SK-N-MC (cell line): ENCODE data around the gene GRM5.
A peak's percentile ranks its signal among the peaks of the same experiment; 100 is the strongest.
"Not testable (repeated sequence)": the region's sequence is repeated elsewhere in the genome, so short reads cannot be mapped to it uniquely, and the experiment has no call there.

Experiments used
- DNase-seq: peaks from one replicate; pipeline ENCODE4 v3.0.0-alpha.2; 2011; ENCODE audit warnings: low read depth, low spot score
- H3K27ac ChIP-seq: fragments of 200-600 bp; sonication (generic); 2 replicates; pipeline ENCODE4 v1.5.1; 2016; ENCODE audit warnings: mixed run types
- H3K36me3 ChIP-seq: fragments of 200-600 bp; sonication (generic); 2 replicates; pipeline ENCODE4 v1.6.1; 2017; ENCODE audit warnings: antibody characterized with exemption, low read length, mixed read lengths; ENCODE audit not compliant: insufficient read depth
- H3K4me3 ChIP-seq: fragments of 200-600 bp; sonication (generic); 2 replicates; pipeline ENCODE4 v1.5.1; 2016
- H3K9ac ChIP-seq: fragments of 200-600 bp; sonication (generic); 2 replicates; pipeline ENCODE4 v1.8.0; 2017; ENCODE audit warnings: mixed run types, mixed read lengths; ENCODE audit not compliant: insufficient read length
- H3K9me3 ChIP-seq: fragments of 200-600 bp; sonication (generic); 2 replicates; pipeline ENCODE4 v1.6.1; 2017; ENCODE audit warnings: low read depth, mild to moderate bottlenecking, antibody characterized with exemption, low read length, moderate library complexity, mixed read lengths
- EZH2 ChIP-seq: fragments of 200-600 bp; sonication (generic); IDR thresholded peaks from one replicate; pipeline ENCODE4 v1.6.1; 2017; ENCODE audit warnings: antibody characterized with exemption
- FOXP2 ChIP-seq: optimal IDR thresholded peaks from 2 replicates; pipeline ENCODE3; 2011; ENCODE audit warnings: mild to moderate bottlenecking, moderate library complexity; ENCODE audit not compliant: insufficient read depth; ENCODE audit errors: extremely low read length, control extremely low read depth
- POLR2AphosphoS5 ChIP-seq: IDR thresholded peaks from 2 replicates; pipeline ENCODE4 v1.6.1; 2012; ENCODE audit warnings: mild to moderate bottlenecking, low read depth, low read length, borderline replicate concordance

Gene GRM5

GRCh38 chr11:89065651-89066201 lies at the start of gene GRM5:
TSS of gene GRM5 (minus strand) at chr11:89065982. CDS start at chr11:89047872, 18,110 bp downstream.
- not testable (repeated sequence) for DNase-seq

GRCh38 chr11:89097956-89098355 lies 32.2 kb upstream of the GRM5 start:
- H3K9ac ChIP-seq, H3K9me3 ChIP-seq, H3K27ac ChIP-seq, H3K4me3 ChIP-seq, H3K36me3 ChIP-seq, DNase-seq: not testable (repeated sequence)

More at GRCh38 chr11:89065651-89066201, at the start of gene GRM5:
- H3K27ac ChIP-seq, H3K36me3 ChIP-seq, H3K9ac ChIP-seq, H3K9me3 ChIP-seq: not testable (repeated sequence)
- 0 out of 2 replicates have a peak within 1 kb of the TSS, but pooled peaks have one; percentile 33 for H3K4me3 ChIP-seq

GRCh38 chr11:89093806-89094205 lies 28.0 kb upstream of the GRM5 start:
- H3K4me3 ChIP-seq, H3K27ac ChIP-seq, H3K36me3 ChIP-seq, H3K9ac ChIP-seq, DNase-seq, H3K9me3 ChIP-seq: not testable (repeated sequence)

GRCh38 chr11:89084951-89085350 lies 19.2 kb upstream of the GRM5 start:
- not testable (repeated sequence) for H3K9ac ChIP-seq, H3K9me3 ChIP-seq, DNase-seq, H3K27ac ChIP-seq, H3K36me3 ChIP-seq, H3K4me3 ChIP-seq

GRCh38 chr11:89070911-89071310 lies 5.1 kb upstream of the GRM5 start:
- DNase-seq, H3K27ac ChIP-seq, H3K9me3 ChIP-seq, H3K9ac ChIP-seq, H3K36me3 ChIP-seq, H3K4me3 ChIP-seq: not testable (repeated sequence)

- no peaks in the 10 kb centered on the region for H3K9me3 ChIP-seq
- TF ChIP-seq POLR2AphosphoS5 (no peak), EZH2 (no peak), FOXP2 (no peak)
Observed at GRCh38 chr11:89067264-89067663, 1.5 kb upstream of the GRM5 start.

GRCh38 chr11:89065066-89065465 lies 716 bp downstream of the GRM5 start:
- TF ChIP-seq FOXP2, result no peak
- no peak for TF ChIP-seq EZH2
- TF ChIP-seq POLR2AphosphoS5, result no peak
- Histone ChIP-seq H3K36me3 (no peaks in the 10 kb centered on the region), H3K9ac (no peak overlapping the region), H3K27ac (no peak overlapping the region), H3K4me3 (no peak overlapping the region), H3K9me3 (no peaks in the 10 kb centered on the region)
- DNase-seq, result no peak

More at GRCh38 chr11:89067264-89067663, 1.5 kb upstream of the GRM5 start:
- Histone ChIP-seq H3K27ac (no peak overlapping the region), H3K4me3 (no peak overlapping the region), H3K9ac (no peak overlapping the region), H3K36me3 (no peaks in the 10 kb centered on the region)
- DNase-seq, result no peak

GRCh38 chr11:89063481-89063951 lies 2.3 kb downstream of the GRM5 start:
- not testable (repeated sequence) for H3K9me3 ChIP-seq, H3K27ac ChIP-seq, H3K36me3 ChIP-seq, H3K9ac ChIP-seq, H3K4me3 ChIP-seq, DNase-seq

- H3K27ac ChIP-seq, H3K36me3 ChIP-seq, H3K4me3 ChIP-seq, H3K9ac ChIP-seq, H3K9me3 ChIP-seq, DNase-seq: not testable (repeated sequence)
Observed at GRCh38 chr11:89062771-89063298, 2.9 kb downstream of the GRM5 start.

- not testable (repeated sequence) for H3K27ac ChIP-seq, H3K9ac ChIP-seq, DNase-seq, H3K9me3 ChIP-seq, H3K4me3 ChIP-seq, H3K36me3 ChIP-seq
Observed at GRCh38 chr11:89061839-89062238, 3.9 kb downstream of the GRM5 start.

- not testable (repeated sequence) for H3K9me3 ChIP-seq, DNase-seq, H3K36me3 ChIP-seq, H3K4me3 ChIP-seq, H3K9ac ChIP-seq, H3K27ac ChIP-seq
Observed at GRCh38 chr11:89057406-89057805, 8.4 kb downstream of the GRM5 start.
